HTERT RPE-1 (cell line): ENCODE measurements around the gene MADCAM1.

Experiments used
- in situ Hi-C: fragments of 300-500 bp; cut with MboI; formaldehyde crosslinking; loops from 4 replicates; pipeline ENCODE4 v1.14.3; 2020; ENCODE audit warnings: low sequenced_read_pairs

Gene MADCAM1

GRCh38 chr19:507286-508203 lies 11.3 kb downstream of the MADCAM1 start, which contains the start of gene TPGS1:
TPGS1 (plus strand) TSS chr19:507497; CDS start chr19:507507, 10 bp downstream.
- in situ Hi-C loops, result no loop called here

- in situ Hi-C loops, result no loop called here
Measured at GRCh38 chr19:508204-509150, 12.2 kb downstream of the MADCAM1 start.

GRCh38 chr19:510606-511100 lies 14.4 kb downstream of the MADCAM1 start:
- in situ Hi-C loops, result no loop called here

- in situ Hi-C loops, result no loop called here
Measured at GRCh38 chr19:511101-511851, 15.0 kb downstream of the MADCAM1 start.

GRCh38 chr19:512547-513365 lies 16.5 kb downstream of the MADCAM1 start:
- in situ Hi-C loops, result no loop called here

- in situ Hi-C loops, result no loop called here
Measured at GRCh38 chr19:513368-514165, 17.3 kb downstream of the MADCAM1 start.

- in situ Hi-C loops, result no loop called here
Measured at GRCh38 chr19:514166-514663, 17.9 kb downstream of the MADCAM1 start.

- in situ Hi-C loops, result no loop called here
Measured at GRCh38 chr19:517721-518597, 21.7 kb downstream of the MADCAM1 start.

GRCh38 chr19:518598-519231 lies 22.4 kb downstream of the MADCAM1 start:
- in situ Hi-C loops, result no loop called here

GRCh38 chr19:519449-519865 lies 23.2 kb downstream of the MADCAM1 start:
- in situ Hi-C loops, result no loop called here

GRCh38 chr19:522726-523125 lies 26.4 kb downstream of the MADCAM1 start:
- in situ Hi-C loops, result no loop called here

GRCh38 chr19:524062-524674 lies 27.9 kb downstream of the MADCAM1 start:
- in situ Hi-C loops, result no loop called here

- in situ Hi-C loops, result no loop called here
Measured at GRCh38 chr19:525029-525428, 28.7 kb downstream of the MADCAM1 start.

GRCh38 chr19:525857-526419 lies 29.7 kb downstream of the MADCAM1 start:
- in situ Hi-C loops, result no loop called here

- in situ Hi-C loops, result no loop called here
Measured at GRCh38 chr19:530134-531008, 34.1 kb downstream of the MADCAM1 start.
